NCI-H1105 (cell line): ENCODE measurements around the gene KRT74.

ENCODE experiments used
- DNase-seq: peaks from one replicate; lab custom pipeline; 2025; lab: John Stamatoyannopoulos, UW

Gene KRT74

GRCh38 chr12:52519826-52520662 lies 53.6 kb downstream of the KRT74 start, which contains the start of gene KRT5:
TSS of gene KRT5 (minus strand) at chr12:52520394. CDS start at chr12:52520296, 98 bp downstream.
- no peak for DNase-seq

GRCh38 chr12:52519387-52519703 lies 54.3 kb downstream of the KRT74 start:
- no peak for DNase-seq

GRCh38 chr12:52518574-52519386 lies 54.9 kb downstream of the KRT74 start:
- DNase-seq: no peak

- no peak for DNase-seq
Observed at GRCh38 chr12:52517888-52518287, 55.8 kb downstream of the KRT74 start.

GRCh38 chr12:52517005-52517835 lies 56.4 kb downstream of the KRT74 start:
- no peak for DNase-seq

- no peak for DNase-seq
Observed at GRCh38 chr12:52515927-52516831, 57.5 kb downstream of the KRT74 start.
